A673 (cell line): Measurements from ENCODE around the gene FAM174B. TPM values are rescaled to one million over a fixed set of nuclear protein-coding genes. Genes with fewer than 3 reads are reported as not detected.

Experiments used
- BruUV-seq: library from RNA; stranded (reverse); fragments of 400-500 nt; replicated peaks from 2 replicates; lab custom pipeline; 2021; lab: Mats Ljungman, UMichigan
- CTCF ChIA-PET: fragments of 300-600 bp; sonication (Branson Sonifier 250); formaldehyde crosslinking; loops from one replicate; lab custom pipeline; 2022; ENCODE audit warnings: antibody characterized with exemption; lab: Charles Lee
- POLR2A ChIA-PET: fragments of 300-600 bp; sonication (Branson Sonifier 250); formaldehyde crosslinking; loops from one replicate; lab custom pipeline; 2022; ENCODE audit warnings: antibody characterized with exemption; ENCODE audit not compliant: low non-redundant PET; lab: Charles Lee
- DNase-seq: peaks from one replicate; pipeline ENCODE4 v3.0.0-alpha.2; 2015; ENCODE audit warnings: low spot score
- H3K27ac ChIP-seq: fragments of 200-600 bp; sonication (generic); 2 replicates; pipeline ENCODE4 v1.5.1; 2016; ENCODE audit warnings: mixed run types, low read depth, mild to moderate bottlenecking, mixed read lengths, antibody characterized with exemption, low read length; ENCODE audit not compliant: poor library complexity, severe bottlenecking
- H3K27me3 ChIP-seq: fragments of 200-600 bp; sonication (generic); replicated peaks from 2 replicates; pipeline ENCODE4 v1.6.1; 2017; ENCODE audit warnings: mixed run types, low read depth, mild to moderate bottlenecking, mixed read lengths, antibody characterized with exemption, low read length; ENCODE audit not compliant: insufficient read depth, poor library complexity
- H3K36me3 ChIP-seq: fragments of 200-600 bp; sonication (generic); 2 replicates; pipeline ENCODE4 v1.6.1; 2016; ENCODE audit warnings: mixed run types, mild to moderate bottlenecking, mixed read lengths, antibody characterized with exemption, low read length; ENCODE audit not compliant: insufficient read depth, poor library complexity, severe bottlenecking
- H3K4me1 ChIP-seq: fragments of 200-600 bp; sonication (generic); 2 replicates; pipeline ENCODE4 v1.6.1; 2017; ENCODE audit warnings: mixed run types, mild to moderate bottlenecking, mixed read lengths, antibody characterized with exemption, low read length; ENCODE audit not compliant: insufficient read depth, poor library complexity, severe bottlenecking
- H3K4me3 ChIP-seq: fragments of 200-600 bp; sonication (generic); 2 replicates; pipeline ENCODE4 v1.5.1; 2016; ENCODE audit warnings: low read depth, mixed run types, mild to moderate bottlenecking, mixed read lengths, low read length; ENCODE audit not compliant: poor library complexity, severe bottlenecking
- H3K9me3 ChIP-seq: fragments of 200-600 bp; sonication (generic); 2 replicates; pipeline ENCODE4 v1.6.1; 2016; ENCODE audit warnings: mixed run types, low read depth, mild to moderate bottlenecking, mixed read lengths, antibody characterized with exemption, low read length; ENCODE audit not compliant: poor library complexity, severe bottlenecking
- CTCF ChIP-seq: fragments of 300-800, 200-600 bp; sonication (generic); conservative IDR thresholded peaks from 2 replicates; pipeline ENCODE4 v1.5.1; 2017; ENCODE audit warnings: low read depth, mild to moderate bottlenecking, antibody characterized with exemption, low read length, moderate library complexity, mixed read lengths
- EZH2 ChIP-seq: fragments of 200-600 bp; sonication (generic); IDR thresholded peaks from 2 replicates; pipeline ENCODE4 v1.6.1; 2017; ENCODE audit warnings: borderline replicate concordance, low read depth, mild to moderate bottlenecking, mixed read lengths, antibody characterized with exemption, low read length; ENCODE audit not compliant: poor library complexity, severe bottlenecking
- intact Hi-C: fragments of 100-400 bp; cut with micrococcal nuclease; formaldehyde crosslinking; loops from one replicate; pipeline ENCODE4 v1.10.0; 2022; ENCODE audit not compliant: unreplicated experiment
- total RNA-seq: library from RNA; stranded (reverse); gene quantifications from 2 replicates; pipeline ENCODE4 v1.2.3, GENCODE V29; 2021

Gene FAM174B
- total RNA-seq, 1 experiment from 2014 or later: 3.7 TPM

GRCh38 chr15:92580521-92580920, 75.1 kb downstream of the FAM174B start:
- DNase-seq: no peak

GRCh38 chr15:92579931-92580470, 75.6 kb downstream of the FAM174B start:
- CTCF ChIA-PET: no interaction called here

More at GRCh38 chr15:92580521-92580920, 75.1 kb downstream of the FAM174B start:
- H3K4me1 ChIP-seq: no peaks in the 10 kb centered on the region
- BruUV-seq: no TSS peak
- ChIA-PET POLR2A (no interaction called here), CTCF (no interaction called here)
- TF ChIP-seq CTCF (no peak), EZH2 (no peak)
- no peaks in the 10 kb centered on the region for H3K36me3 ChIP-seq
- no peaks in the 10 kb centered on the region for H3K9me3 ChIP-seq
- no peaks in the 10 kb centered on the region for H3K27me3 ChIP-seq
- no peak overlapping the region for H3K27ac ChIP-seq
- intact Hi-C loops: no loop called here
- H3K4me3 ChIP-seq: no peak overlapping the region

GRCh38 chr15:92579486-92579885, 76.1 kb downstream of the FAM174B start:
- ChIA-PET POLR2A (no interaction called here), CTCF (no interaction called here)
- Histone ChIP-seq H3K9me3 (no peaks in the 10 kb centered on the region), H3K4me1 (no peaks in the 10 kb centered on the region), H3K36me3 (no peaks in the 10 kb centered on the region), H3K27ac (no peak overlapping the region), H3K4me3 (no peak overlapping the region), H3K27me3 (peaks cover 3% of the 10 kb centered on the region)
- no peak for TF ChIP-seq CTCF
- no peak for TF ChIP-seq EZH2
- DNase-seq: no peak
- intact Hi-C loops: no loop called here
- no TSS peak for BruUV-seq

More at GRCh38 chr15:92579931-92580470, 75.6 kb downstream of the FAM174B start:
- H3K27ac ChIP-seq: no peak overlapping the region
- intact Hi-C loops: no loop called here
- TF ChIP-seq CTCF: no peak
- no peak for TF ChIP-seq EZH2
- no peaks in the 10 kb centered on the region for H3K9me3 ChIP-seq
- H3K4me3 ChIP-seq: no peak overlapping the region
- H3K36me3 ChIP-seq: no peaks in the 10 kb centered on the region
- no TSS peak for BruUV-seq
- no peak for DNase-seq
- H3K4me1 ChIP-seq: no peaks in the 10 kb centered on the region
- POLR2A ChIA-PET: no interaction called here
- no peaks in the 10 kb centered on the region for H3K27me3 ChIP-seq
